Endothelial cell of umbilical vein (primary cell): ENCODE data around the gene WBP4. TPM values are rescaled to one million over a fixed set of nuclear protein-coding genes. Genes with fewer than 3 reads are reported as not detected.

ENCODE experiments used
- BruUV-seq: library from RNA; stranded (reverse); fragments of 400-500 nt; replicated peaks from 2 replicates; lab custom pipeline; 2021; lab: Mats Ljungman, UMichigan
- CTCF ChIA-PET: fragments of 300-600, 350-600 bp; sonication (Branson Sonifier 250); formaldehyde crosslinking; loops from one replicate; lab custom pipeline; 2021; ENCODE audit warnings: antibody characterized with exemption, inconsistent platforms; lab: Charles Lee
- POLR2A ChIA-PET: fragments of 300-600, 350-600 bp; sonication (Branson Sonifier 250); formaldehyde crosslinking; loops from one replicate; lab custom pipeline; 2021; ENCODE audit warnings: antibody characterized with exemption, inconsistent platforms; lab: Charles Lee
- DNase-seq: peaks from one replicate; pipeline ENCODE4 v3.0.0-alpha.2; 2011; ENCODE audit warnings: low read depth, low spot score
- FAIRE-seq: peaks from 2 replicates; lab custom pipeline; 2011; peaks lifted over from hg19 to GRCh38; lab: Jason Lieb, UNC
- H2AFZ ChIP-seq: 2 replicates; pipeline ENCODE4 v1.6.0; 2012; ENCODE audit warnings: low read depth, low read length, control low read depth, inconsistent platforms
- H3K27ac ChIP-seq: 2 replicates; pipeline ENCODE4 v1.5.1; 2011; ENCODE audit warnings: low read depth, mild to moderate bottlenecking, control low read depth, low read length, moderate library complexity; ENCODE audit not compliant: insufficient read depth
- H3K27me3 ChIP-seq, 2 experiments: 2 replicates each; pipeline versions ENCODE4 v1.6.0 to v1.6.1; 2011; ENCODE audit warnings: low read length in 2 of 2, mixed read lengths in 1 of 2; ENCODE audit not compliant: control insufficient read depth in 2 of 2, insufficient read depth in 2 of 2
- H3K36me3 ChIP-seq, 2 experiments: 2 replicates in 1 of 2; 3 replicates in 1 of 2; pipeline ENCODE4 v1.5.1; 2011; ENCODE audit warnings: low read length in 2 of 2, mild to moderate bottlenecking in 1 of 2, moderate library complexity in 1 of 2; ENCODE audit not compliant: control insufficient read depth in 2 of 2, insufficient read depth in 2 of 2; ENCODE audit errors: extremely low read depth in 1 of 2
- H3K4me1 ChIP-seq: 3 replicates; pipeline ENCODE4 v1.5.1; 2011; ENCODE audit warnings: mild to moderate bottlenecking, low read length; ENCODE audit not compliant: control insufficient read depth, insufficient read depth; ENCODE audit errors: extremely low read depth
- H3K4me2 ChIP-seq: 2 replicates; pipeline ENCODE4 v1.6.1; 2011; ENCODE audit warnings: low read length, control low read depth, mixed read lengths; ENCODE audit not compliant: insufficient read depth
- H3K4me3 ChIP-seq, 3 experiments: fragments of 200-600 bp in 1 of 3; sonication (generic), shearing (Covaris generic) in 1 of 3; replicated peaks in 1 of 3; 2 replicates each; pipeline ENCODE4 v1.5.1; 2011 to 2016; ENCODE audit warnings: control low read depth in 3 of 3, low read length in 3 of 3, mild to moderate bottlenecking in 2 of 3, inconsistent platforms in 1 of 3, low read depth in 1 of 3, moderate library complexity in 1 of 3; ENCODE audit not compliant: insufficient read depth in 1 of 3
- H3K79me2 ChIP-seq: 2 replicates; pipeline ENCODE4 v1.6.0; 2012; ENCODE audit warnings: low read length, inconsistent platforms; ENCODE audit not compliant: control insufficient read depth, insufficient read depth
- H3K9ac ChIP-seq: replicated peaks from 2 replicates; pipeline ENCODE3; 2011; ENCODE audit warnings: low read length, control low read depth; ENCODE audit not compliant: insufficient read depth; ENCODE audit errors: extremely low read depth
- H3K9me1 ChIP-seq: replicated peaks from 3 replicates; pipeline ENCODE4 v1.6.0; 2011; ENCODE audit warnings: mild to moderate bottlenecking, low read length; ENCODE audit not compliant: control insufficient read depth, insufficient read depth; ENCODE audit errors: extremely low read depth
- H3K9me3 ChIP-seq: replicated peaks from 2 replicates; pipeline ENCODE4 v1.5.1; 2012; ENCODE audit warnings: low read length, inconsistent platforms; ENCODE audit not compliant: control insufficient read depth, insufficient read depth
- H4K20me1 ChIP-seq: replicated peaks from 2 replicates; pipeline ENCODE3; 2011; ENCODE audit warnings: mild to moderate bottlenecking, low read length; ENCODE audit not compliant: control insufficient read depth, insufficient read depth; ENCODE audit errors: extremely low read depth
- EZH2 ChIP-seq: IDR thresholded peaks from 2 replicates; pipeline ENCODE4 v1.6.1; 2012; ENCODE audit warnings: borderline replicate concordance, low read depth, mild to moderate bottlenecking, moderate library complexity, low read length, inconsistent platforms; ENCODE audit not compliant: severe bottlenecking
- FOS ChIP-seq: IDR thresholded peaks from 2 replicates; pipeline ENCODE4 v1.6.1; 2011; ENCODE audit warnings: mild to moderate bottlenecking, low read length, moderate library complexity, borderline replicate concordance; ENCODE audit not compliant: insufficient read depth
- GATA2 ChIP-seq: IDR thresholded peaks from 2 replicates; pipeline ENCODE4 v1.7.0; 2011; ENCODE audit warnings: low read depth, mild to moderate bottlenecking, moderate library complexity, mixed read lengths, low read length; ENCODE audit not compliant: insufficient read length, insufficient read depth
- JUN ChIP-seq: IDR thresholded peaks from 2 replicates; pipeline ENCODE4 v1.6.1; 2011; ENCODE audit warnings: borderline replicate concordance, low read depth; ENCODE audit not compliant: insufficient read length, insufficient read depth
- MYC ChIP-seq: IDR thresholded peaks from one replicate; pipeline ENCODE4 v1.6.1; 2011; ENCODE audit warnings: mild to moderate bottlenecking, low read depth, low read length
- POLR2A ChIP-seq: IDR thresholded peaks from 2 replicates; pipeline ENCODE4 v1.6.1; 2012; ENCODE audit warnings: low read depth, mild to moderate bottlenecking, control low read depth, low read length
- POLR2AphosphoS5 ChIP-seq: IDR thresholded peaks from 2 replicates; pipeline ENCODE4 v1.6.1; 2012; ENCODE audit warnings: low read depth, mild to moderate bottlenecking, control low read depth, low read length, moderate library complexity; ENCODE audit not compliant: insufficient read depth
- dilution Hi-C: fragments of 300-500 bp; cut with MboI; formaldehyde crosslinking; loops from one replicate; pipeline ENCODE4 v1.15.0; 2019; ENCODE audit warnings: low sequenced_read_pairs; ENCODE audit not compliant: extremely low pct_ligation_motif_present
- intact Hi-C: fragments of 100-400 bp; cut with micrococcal nuclease; formaldehyde crosslinking; loops from one replicate; pipeline ENCODE4 v1.10.0; 2022
- polyA plus RNA-seq, 4 experiments: library from polyadenylated mRNA; depleted of rRNA in 3 of 4; stranded (reverse) in 3 of 4; unstranded in 1 of 4; fragments of >200 nt; gene quantifications; 2 replicates each; pipeline versions ENCODE4 v1.2.1 to v1.2.3, GENCODE V29; 2011 to 2012; ENCODE audit warnings: missing spikeins in 1 of 4
- total RNA-seq: library from RNA; stranded (reverse); gene quantifications from 2 replicates; pipeline ENCODE4 v1.2.3, GENCODE V29; 2021
- TF ChIP-seq, protein P1 (sequence below): IDR thresholded peaks from 2 replicates; pipeline ENCODE4 v1.6.1; 2011; ENCODE audit not compliant: insufficient read depth, insufficient read length
- TF ChIP-seq, protein P2 (sequence below), 2 donors: IDR thresholded peaks; 1 replicate in 1 of 2; 2 replicates in 1 of 2; pipeline ENCODE4 v1.5.1; 2011; ENCODE audit warnings: low read length in 2 of 2, mild to moderate bottlenecking in 2 of 2, moderate library complexity in 2 of 2, control low read depth in 1 of 2, inconsistent platforms in 1 of 2, low read depth in 1 of 2; ENCODE audit not compliant: insufficient read depth in 1 of 2; ENCODE audit errors: extremely low read depth in 1 of 2

Gene WBP4
- total and polyA plus RNA-seq, 2 donors (not counting 3 experiments of a cell fraction or from before 2014, with no cell fraction given), result 4.3 to 14.8 TPM

- intact Hi-C loops (no loop called here), dilution Hi-C loops (no loop called here)
- H3K9ac ChIP-seq, result no peak overlapping the region
- no peaks in the 10 kb centered on the region for H4K20me1 ChIP-seq
- no peak overlapping the region for H3K4me3 ChIP-seq
- CTCF ChIA-PET, result no interaction called here
- DNase-seq, result no peak
- no TSS peak for BruUV-seq
- peak overlapping the region; percentile 56 for H3K4me2 ChIP-seq
- POLR2A ChIA-PET, result no interaction called here
- TF ChIP-seq FOS, result no peak
- TF ChIP-seq GATA2, result no peak
- TF ChIP-seq, protein P1, sequence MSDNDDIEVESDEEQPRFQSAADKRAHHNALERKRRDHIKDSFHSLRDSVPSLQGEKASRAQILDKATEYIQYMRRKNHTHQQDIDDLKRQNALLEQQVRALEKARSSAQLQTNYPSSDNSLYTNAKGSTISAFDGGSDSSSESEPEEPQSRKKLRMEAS, result no peak
- TF ChIP-seq JUN, result no peak
- no peak for TF ChIP-seq MYC
- TF ChIP-seq EZH2, result no peak
- TF ChIP-seq POLR2AphosphoS5, result no peak
- TF ChIP-seq POLR2A, result no peak
- TF ChIP-seq, protein P2, sequence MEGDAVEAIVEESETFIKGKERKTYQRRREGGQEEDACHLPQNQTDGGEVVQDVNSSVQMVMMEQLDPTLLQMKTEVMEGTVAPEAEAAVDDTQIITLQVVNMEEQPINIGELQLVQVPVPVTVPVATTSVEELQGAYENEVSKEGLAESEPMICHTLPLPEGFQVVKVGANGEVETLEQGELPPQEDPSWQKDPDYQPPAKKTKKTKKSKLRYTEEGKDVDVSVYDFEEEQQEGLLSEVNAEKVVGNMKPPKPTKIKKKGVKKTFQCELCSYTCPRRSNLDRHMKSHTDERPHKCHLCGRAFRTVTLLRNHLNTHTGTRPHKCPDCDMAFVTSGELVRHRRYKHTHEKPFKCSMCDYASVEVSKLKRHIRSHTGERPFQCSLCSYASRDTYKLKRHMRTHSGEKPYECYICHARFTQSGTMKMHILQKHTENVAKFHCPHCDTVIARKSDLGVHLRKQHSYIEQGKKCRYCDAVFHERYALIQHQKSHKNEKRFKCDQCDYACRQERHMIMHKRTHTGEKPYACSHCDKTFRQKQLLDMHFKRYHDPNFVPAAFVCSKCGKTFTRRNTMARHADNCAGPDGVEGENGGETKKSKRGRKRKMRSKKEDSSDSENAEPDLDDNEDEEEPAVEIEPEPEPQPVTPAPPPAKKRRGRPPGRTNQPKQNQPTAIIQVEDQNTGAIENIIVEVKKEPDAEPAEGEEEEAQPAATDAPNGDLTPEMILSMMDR (IDR thresholded peaks at IDR 0.05; ENCODE audit: extremely low read depth in 1 of 2, insufficient read depth in 1 of 2, low read depth in 1 of 2, low read length in 2 of 2), result no peak
- no peaks in the 10 kb centered on the region for H3K27me3 ChIP-seq
- FAIRE-seq, result no peak
- peaks cover 17% of the 10 kb centered on the region for H3K4me1 ChIP-seq
- H3K36me3 ChIP-seq, result no peaks in the 10 kb centered on the region
- H2AFZ ChIP-seq, result no peak overlapping the region
- no peaks in the 10 kb centered on the region for H3K9me1 ChIP-seq
- peak overlapping the region; percentile 65 for H3K27ac ChIP-seq
- peaks cover 17% of the 10 kb centered on the region for H3K79me2 ChIP-seq
- no peaks in the 10 kb centered on the region for H3K9me3 ChIP-seq
Observed at GRCh38 chr13:41034382-41034781, 26.9 kb upstream of the WBP4 start.
